Measurements from ENCODE around the gene SMIM1.

GRCh38 chr1:3743826-3744225 lies 28.7 kb upstream of the SMIM1 start:
- TF ChIP-seq CHD1 (IDR thresholded peaks at IDR 0.05; ENCODE audit: low read depth, low read length) (no peak), CTCF (conservative IDR thresholded peaks at IDR 0.05; ENCODE audit: low read depth, low read length) (no peak), POLR2A (IDR thresholded peaks at IDR 0.05; ENCODE audit: low read depth, low read length) (no peak), RAD21 (IDR thresholded peaks at IDR 0.05; ENCODE audit: low read length) (no peak), BHLHE40 (IDR thresholded peaks at IDR 0.05; ENCODE audit: low read depth, low read length) (no peak), MAZ (IDR thresholded peaks at IDR 0.05; ENCODE audit: borderline replicate concordance, low read depth, low read length) (no peak), ELK1 (IDR thresholded peaks at IDR 0.05; ENCODE audit: borderline replicate concordance, low read depth, low read length) (no peak), MAFK (IDR thresholded peaks at IDR 0.05; ENCODE audit: low read depth, low read length) (no peak), NFE2L2 (IDR thresholded peaks at IDR 0.05; ENCODE audit: low read depth, low read length) (no peak), USF2 (IDR thresholded peaks at IDR 0.05; ENCODE audit: low read depth, low read length) (no peak), RCOR1 (IDR thresholded peaks at IDR 0.05; ENCODE audit: insufficient replicate concordance, low read length) (no peak), SMC3 (IDR thresholded peaks at IDR 0.05; ENCODE audit: low read depth, low read length) (no peak)
